Measurements from ENCODE around the gene KCNJ10.

DNA sequence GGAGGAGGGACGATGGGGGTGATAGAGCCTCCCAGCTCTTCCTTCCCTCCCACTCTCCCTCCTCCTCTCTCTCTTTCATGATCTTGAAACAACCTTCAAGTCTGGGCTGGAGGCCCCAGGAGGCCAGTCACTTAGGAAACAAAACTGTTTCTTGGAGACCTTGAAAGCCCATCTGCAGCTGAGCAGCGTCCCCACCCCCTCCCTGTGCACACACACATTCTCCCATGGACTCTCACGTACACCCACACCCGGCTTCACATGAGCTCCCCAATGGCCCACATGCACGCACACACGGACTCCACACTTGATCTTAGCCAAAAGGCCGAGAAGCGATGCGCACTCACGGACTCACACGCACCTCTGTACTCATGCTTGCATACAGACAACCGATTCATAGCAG is 42.4 kb upstream of the KCNJ10 start:
- TF ChIP-seq REPIN1 (tag by site-specific recombination; IDR thresholded peaks at IDR 0.05; ENCODE audit: low read depth) (no peak), ZNF274 (IDR thresholded peaks at IDR 0.05; ENCODE audit: low read length) (no peak), ZNF274 (tag by site-specific recombination; IDR thresholded peaks at IDR 0.05; ENCODE audit: borderline replicate concordance) (no peak), AEBP2 (tag by site-specific recombination; IDR thresholded peaks at IDR 0.05; ENCODE audit: borderline replicate concordance) (no peak)
- TF ChIP-seq, protein P1, sequence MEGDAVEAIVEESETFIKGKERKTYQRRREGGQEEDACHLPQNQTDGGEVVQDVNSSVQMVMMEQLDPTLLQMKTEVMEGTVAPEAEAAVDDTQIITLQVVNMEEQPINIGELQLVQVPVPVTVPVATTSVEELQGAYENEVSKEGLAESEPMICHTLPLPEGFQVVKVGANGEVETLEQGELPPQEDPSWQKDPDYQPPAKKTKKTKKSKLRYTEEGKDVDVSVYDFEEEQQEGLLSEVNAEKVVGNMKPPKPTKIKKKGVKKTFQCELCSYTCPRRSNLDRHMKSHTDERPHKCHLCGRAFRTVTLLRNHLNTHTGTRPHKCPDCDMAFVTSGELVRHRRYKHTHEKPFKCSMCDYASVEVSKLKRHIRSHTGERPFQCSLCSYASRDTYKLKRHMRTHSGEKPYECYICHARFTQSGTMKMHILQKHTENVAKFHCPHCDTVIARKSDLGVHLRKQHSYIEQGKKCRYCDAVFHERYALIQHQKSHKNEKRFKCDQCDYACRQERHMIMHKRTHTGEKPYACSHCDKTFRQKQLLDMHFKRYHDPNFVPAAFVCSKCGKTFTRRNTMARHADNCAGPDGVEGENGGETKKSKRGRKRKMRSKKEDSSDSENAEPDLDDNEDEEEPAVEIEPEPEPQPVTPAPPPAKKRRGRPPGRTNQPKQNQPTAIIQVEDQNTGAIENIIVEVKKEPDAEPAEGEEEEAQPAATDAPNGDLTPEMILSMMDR (tag by site-specific recombination; IDR thresholded peaks at IDR 0.05): no peak
- TF ChIP-seq, protein P2, sequence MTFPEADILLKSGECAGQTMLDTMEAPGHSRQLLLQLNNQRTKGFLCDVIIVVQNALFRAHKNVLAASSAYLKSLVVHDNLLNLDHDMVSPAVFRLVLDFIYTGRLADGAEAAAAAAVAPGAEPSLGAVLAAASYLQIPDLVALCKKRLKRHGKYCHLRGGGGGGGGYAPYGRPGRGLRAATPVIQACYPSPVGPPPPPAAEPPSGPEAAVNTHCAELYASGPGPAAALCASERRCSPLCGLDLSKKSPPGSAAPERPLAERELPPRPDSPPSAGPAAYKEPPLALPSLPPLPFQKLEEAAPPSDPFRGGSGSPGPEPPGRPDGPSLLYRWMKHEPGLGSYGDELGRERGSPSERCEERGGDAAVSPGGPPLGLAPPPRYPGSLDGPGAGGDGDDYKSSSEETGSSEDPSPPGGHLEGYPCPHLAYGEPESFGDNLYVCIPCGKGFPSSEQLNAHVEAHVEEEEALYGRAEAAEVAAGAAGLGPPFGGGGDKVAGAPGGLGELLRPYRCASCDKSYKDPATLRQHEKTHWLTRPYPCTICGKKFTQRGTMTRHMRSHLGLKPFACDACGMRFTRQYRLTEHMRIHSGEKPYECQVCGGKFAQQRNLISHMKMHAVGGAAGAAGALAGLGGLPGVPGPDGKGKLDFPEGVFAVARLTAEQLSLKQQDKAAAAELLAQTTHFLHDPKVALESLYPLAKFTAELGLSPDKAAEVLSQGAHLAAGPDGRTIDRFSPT (tag by site-specific recombination; IDR thresholded peaks at IDR 0.05): no peak
